Stimulated activated CD8-positive, alpha-beta memory T cell treated with anti-CD3 and anti-CD28 coated beads, Interleukin-4, amount 100 ng/mL, for 48 hours (primary cell): ENCODE measurements around the gene TMBIM6.
"Not testable (repeated sequence)": the region's sequence is repeated elsewhere in the genome, so short reads cannot be mapped to it uniquely, and the experiment has no call there.

Source experiments
- DNase-seq: peaks from one replicate; pipeline ENCODE4 v3.0.0-alpha.2; 2020

The TMBIM6 gene

DNA sequence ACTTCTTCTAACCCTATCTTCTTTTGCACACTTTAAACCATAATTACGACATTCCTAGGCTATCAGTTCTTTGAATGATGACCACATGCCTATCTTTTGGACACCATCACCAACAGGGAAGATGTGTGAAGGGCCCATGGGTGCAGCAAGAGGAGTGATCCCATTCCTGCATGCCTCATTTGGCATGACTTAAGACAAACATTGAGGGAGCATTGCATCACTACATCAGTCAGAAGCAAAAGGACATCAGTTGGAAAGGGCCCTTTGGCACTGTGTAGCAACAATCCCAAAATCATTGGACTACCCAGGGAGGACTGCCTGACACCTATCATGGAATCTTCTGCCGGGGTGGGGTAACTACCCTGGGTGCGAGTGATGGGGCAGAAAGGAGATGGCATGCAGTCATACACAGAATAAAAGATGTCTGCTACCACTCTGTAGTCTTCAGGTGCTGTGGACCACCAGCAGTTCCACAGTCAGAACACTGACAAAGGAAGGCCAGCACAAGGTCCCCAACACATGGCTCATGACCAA is 10.7 kb upstream of the TMBIM6 start:
- no peak for DNase-seq

DNA sequence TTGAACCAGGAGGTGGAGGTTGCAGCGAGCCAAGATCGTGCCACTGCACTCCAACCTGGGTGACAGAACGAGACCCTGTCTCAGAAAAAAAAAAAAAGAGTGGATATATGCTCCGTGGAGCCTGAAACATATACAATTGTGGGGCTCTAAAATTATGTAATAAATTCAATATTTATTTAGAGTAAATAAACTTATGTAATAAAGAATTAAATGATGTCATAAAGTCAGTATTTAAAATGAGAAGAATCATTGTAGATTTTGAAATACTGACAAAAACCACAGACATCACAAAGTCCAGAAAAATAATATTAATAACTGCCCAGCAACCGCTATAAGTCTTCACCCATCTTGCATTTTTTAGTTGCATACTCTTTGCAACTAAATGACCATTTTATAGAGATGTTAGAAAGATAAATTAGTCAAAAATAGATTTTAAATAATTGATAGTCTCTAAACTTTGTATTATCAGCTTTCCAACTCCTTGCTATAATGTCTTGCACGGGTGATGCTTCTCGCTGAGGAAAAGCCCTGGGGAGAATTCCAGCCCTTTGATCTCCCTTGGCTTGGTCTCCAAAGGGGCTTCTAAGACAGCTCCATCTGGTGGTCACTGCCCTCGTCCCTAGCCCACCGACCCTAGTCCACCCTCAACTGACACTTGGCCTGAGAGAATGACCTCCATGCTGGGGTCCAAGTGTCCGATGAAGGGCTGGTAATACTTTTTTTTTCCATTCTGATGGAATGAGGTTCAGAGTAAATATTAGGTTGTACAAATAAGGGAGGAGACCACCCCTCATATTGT is 7.9 kb upstream of the TMBIM6 start:
- no peak for DNase-seq

DNA sequence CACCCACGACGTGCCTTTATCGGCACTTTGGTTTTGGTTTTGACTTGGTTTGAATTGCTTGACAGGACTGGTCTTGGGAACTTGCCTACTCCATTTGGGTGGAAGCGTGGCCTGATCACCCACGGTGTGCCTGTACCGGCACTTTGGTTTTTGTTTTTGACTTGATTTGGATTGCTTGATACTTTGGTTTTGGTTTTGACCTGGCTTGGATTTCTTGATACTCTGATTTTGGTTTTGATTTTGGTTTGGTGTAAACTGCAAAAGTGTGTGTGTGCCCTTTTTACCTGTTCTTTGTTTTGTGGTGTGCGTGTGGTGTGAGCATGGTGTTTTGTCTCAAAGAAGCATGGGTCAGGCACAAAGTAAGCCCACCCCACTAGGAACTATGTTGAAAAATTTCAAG is 6.5 kb upstream of the TMBIM6 start:
- not testable (repeated sequence) for DNase-seq

DNA sequence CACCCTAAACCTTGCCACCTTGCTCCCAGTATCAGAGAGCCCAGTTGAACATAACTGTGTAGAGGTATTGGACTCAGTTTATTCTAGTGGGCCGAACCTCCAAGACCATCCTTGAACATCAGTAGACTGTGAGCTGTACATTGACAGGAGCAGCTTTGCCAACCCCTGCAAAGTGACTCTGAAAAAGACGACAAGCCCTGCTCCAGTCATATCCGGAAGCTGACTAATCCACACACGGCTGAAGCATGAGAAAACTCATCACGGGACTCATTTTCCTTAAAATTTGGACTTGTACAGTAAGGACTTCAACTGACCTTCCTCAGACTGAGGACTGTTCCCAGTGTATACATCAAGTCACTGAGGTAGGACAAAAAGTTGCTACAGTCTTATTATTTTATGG is 2.6 kb upstream of the TMBIM6 start:
- not testable (repeated sequence) for DNase-seq

DNA sequence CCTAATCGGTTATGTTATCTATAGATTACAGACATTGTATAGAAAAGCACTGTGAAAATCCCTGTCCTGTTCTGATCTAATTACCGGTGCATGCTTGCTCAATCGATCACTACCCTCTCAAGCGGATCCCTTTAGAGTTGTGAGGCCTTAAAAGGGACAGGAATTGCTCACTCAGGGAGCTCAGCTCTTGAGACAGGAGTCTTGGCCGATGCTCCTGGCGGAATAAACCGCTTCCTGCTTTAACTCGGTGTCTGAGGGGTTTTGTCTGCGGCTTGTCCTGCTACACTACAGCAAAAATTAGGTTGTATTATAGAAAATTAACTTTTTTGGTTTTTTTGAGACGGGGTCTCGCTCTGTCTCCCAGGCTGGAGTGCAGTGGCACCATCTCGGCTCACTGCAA is 1.1 kb upstream of the TMBIM6 start:
- DNase-seq, result not testable (repeated sequence)

DNA sequence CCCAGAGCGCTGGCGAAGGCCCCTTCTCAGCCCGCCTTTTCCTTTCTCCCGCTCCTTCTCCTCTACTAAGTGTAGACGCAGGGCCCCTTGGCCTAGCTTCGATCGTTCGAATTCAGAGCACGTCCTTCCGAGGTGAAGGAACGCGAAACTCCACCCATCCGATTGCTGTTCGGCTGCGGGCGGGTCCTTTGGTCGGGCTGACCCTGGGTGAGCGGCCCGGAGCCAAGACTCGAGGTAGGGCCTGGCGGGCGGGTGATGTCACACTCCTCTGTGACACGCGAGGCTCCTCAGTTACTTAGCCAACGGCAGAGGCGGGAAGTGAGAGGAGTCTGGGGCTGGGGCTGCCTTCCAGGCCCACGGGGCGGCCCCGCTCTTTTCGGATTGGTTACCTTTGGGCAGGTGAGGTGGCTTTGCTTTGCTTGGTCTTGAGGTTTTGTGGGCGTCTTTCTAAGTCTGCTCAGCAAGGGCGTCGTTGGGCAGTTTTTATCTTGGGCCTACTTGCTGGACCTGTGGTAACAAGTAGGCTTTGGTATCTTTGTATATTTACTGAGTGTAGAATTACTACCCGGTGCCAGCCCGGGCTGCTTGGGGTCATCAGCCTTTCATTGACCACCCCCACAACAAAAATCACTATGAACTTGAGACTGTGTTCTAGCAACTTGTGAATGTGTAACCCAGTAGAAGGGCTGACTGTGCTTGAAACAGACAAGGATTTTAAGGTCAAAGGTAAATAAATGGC is 694 bp downstream of the TMBIM6 start:
- peak; percentile 91 for DNase-seq

DNA sequence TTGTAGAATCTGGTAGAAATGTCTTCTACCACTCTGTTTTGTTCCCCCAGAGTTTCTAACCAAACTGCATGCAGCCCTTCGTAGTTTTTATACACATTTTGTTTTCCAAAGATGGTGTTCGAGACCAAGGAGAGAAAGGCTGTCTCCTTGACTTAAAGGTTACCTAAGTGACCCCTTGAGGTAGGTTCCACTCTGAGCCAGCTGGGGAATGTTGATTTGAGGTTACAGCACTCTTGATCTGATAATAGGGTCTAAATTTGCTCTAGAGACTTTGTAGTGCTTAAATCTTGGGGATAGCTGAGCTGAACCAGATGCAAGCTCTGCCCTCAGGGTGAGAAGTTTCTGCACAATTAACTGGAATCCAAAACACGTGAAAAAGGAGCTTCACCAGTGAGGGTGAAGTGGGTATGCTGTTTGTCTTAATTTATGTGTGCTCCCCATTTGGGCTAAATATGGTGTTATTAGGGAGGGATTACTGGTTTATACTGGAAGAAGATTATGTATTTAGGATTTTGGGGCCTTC is 3.1 kb downstream of the TMBIM6 start:
- no peak for DNase-seq

DNA sequence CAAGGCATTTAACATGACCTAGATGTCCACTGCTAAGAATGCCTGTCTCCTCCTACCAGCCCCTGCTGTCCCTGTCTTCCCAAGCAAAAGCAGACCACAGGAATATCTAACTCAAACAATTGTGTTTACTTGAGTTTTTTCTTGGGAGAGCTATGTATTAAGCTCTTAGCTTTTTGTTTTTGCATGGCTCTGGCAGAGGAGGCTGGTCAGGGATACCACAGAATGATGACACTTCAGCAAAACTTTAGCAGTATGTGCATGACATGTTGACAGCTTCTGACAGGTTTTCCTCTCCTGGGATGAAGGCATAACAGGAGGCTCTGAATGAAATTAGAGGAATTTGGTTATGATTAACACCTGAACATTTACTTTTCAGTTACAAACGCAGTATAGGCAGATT is 6.9 kb downstream of the TMBIM6 start:
- no peak for DNase-seq

DNA sequence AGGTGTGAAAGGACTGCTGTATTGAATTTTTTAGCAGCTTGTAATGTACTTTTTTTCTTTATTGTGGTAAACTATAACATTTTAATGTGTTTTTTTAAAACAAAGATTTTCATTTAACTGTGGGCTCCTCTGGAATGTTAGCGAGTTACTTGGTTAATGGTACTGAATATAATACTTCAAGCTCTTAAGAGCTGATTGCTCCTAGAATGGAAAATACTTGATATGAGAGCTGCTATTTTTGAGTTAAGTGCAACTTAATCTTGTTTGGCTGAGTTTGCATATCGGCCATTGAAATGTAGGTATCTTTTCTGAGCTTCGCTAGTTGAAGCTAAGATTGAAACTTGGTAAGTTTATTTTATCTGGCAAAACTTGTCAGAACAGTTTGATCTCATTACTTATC is 7.4 kb downstream of the TMBIM6 start:
- no peak for DNase-seq

DNA sequence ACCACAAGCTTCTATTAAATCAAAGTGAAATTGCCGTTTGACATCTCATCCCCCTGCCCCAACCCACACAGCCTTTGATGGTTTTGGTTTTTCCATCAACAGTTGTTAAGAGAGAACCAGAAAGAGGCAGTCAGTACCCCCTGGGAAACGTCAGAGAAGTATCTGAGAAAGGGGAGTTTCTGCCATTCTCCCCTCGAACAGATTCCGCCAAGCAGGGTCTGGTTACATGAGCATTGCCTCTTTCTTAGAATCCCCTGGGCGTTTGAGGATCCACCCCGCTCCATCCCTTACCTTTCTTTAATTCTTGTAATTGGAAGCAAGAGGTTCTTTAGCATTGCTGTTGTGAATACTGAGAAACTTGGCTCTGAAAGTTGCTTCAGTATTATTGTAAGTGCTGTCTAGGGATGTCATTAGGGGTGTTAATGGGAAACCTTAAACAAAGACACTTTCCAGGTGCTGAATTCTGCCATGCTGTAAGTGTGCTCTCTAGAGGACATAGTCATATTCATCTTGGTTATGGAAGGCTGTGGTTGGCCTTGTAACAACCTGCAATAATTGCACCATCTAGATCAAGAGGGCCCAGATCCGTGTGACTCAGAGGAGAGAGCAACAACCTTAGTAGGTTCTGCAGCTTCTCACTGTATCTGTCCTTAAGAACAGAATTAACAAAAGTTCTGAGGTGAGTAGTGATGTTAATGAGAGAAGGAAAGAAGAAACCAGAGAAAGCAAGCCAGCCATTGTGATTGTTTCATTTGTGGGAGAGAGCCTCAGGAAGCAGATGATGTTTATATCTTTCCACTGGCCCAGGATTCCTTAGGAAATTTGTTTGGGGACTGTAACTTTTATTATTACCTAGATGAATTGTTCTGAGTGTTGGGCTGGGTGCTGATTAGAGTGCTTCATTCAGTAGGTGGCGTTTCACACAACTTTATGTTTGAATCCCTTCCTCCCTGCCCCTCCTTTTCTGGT is 9.0 kb downstream of the TMBIM6 start:
- DNase-seq, result peak; percentile 69

DNA sequence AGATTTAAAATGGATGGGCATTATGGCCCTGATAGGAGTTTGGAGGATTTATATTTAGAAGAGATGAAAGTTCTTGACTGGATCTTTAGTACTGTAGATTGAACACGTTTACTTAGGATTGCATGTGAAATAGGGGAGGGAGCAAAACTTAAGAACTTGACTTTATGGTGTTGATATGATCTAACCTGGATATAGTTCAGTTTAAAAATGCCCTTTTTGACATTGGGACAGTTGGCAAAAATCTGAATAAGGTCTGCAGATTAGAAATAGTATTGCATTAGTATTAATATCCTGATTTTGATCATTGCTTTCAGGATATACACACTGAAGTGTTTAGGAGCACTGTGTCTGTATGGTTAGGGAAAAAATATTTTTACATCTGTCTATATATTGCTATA is 9.6 kb downstream of the TMBIM6 start:
- no peak for DNase-seq

DNA sequence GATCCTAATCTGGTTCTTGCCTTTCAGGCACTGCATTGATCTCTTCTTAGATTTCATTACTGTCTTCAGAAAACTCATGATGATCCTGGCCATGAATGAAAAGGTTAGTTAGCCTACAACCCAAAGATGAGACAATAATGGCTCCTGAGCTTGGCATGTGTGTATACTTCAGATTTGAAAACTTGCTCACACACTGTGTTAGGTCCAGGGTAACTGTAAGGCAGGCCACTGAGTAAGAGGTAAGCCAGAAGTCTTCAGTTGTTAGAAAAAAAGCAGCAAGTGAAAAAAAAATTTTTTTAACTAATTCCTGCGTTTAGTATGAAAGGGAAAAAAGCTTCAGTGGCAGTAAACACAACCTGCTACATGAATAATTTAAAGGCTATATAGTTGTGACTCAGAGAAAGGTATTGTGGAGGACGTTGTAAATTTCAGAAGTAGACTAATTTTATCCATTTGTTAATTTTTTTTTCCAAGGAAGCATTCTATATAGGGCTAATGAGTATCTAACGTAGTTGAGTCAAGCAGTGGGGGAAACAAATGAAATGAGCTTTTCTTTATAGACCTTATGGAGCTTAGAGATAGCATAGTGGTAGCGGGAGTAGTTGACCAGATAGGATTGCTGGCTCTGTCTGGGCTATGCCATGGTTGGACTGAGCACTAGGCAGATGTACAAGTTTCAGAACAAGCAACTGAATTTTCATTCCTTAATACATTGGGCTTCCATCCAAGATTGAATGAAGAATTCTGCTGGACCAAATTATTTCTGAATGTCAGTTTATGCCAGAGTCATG is 20.5 kb downstream of the TMBIM6 start:
- DNase-seq, result no peak

DNA sequence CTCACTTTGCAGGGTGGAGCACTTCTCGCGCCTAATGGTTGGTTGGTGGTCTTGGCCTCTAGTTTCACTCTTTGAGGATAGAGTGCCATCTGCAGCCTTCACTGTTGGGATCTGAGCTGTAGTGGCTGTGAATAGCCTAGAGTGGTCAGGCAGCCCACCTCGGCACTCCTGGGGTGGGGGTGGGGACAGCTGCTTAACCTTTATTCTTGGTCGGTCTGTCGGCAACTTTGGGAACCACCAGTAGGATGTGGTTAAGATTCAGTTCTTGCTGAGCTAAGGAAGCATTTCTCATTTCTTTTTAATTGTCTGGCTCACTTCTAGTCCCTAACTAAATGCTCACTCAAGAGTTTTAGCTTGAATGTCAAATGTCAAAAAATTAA is 21.1 kb downstream of the TMBIM6 start:
- peak; percentile 50 for DNase-seq

DNA sequence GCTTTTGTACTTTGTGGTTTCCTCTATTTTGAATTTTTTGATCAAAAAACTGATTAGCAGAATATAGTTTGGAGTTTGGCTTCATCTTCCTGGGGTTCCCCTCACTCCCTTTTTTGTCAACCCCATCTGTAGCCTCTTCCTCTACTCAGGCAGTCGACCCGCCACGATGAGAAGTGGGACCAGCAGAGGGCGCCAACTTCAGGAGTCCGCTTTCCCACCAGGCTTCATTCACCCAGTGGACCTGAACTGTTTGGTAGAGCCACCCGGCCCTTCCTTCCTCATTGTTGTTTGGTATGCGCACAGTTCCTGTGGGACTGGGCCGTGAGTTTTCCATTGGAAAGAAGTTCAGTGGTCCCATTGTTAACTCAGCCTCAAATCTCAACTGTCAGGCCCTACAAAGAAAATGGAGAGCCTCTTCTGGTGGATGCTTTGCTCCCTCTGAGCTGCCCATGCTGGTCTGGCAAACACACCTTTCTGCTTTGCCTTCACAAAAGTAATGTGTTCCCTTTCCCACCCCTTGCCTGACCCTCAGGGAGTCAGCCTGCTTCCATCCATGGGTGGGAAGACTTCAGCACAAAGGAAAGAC is 21.7 kb downstream of the TMBIM6 start:
- DNase-seq, result peak; percentile 90

DNA sequence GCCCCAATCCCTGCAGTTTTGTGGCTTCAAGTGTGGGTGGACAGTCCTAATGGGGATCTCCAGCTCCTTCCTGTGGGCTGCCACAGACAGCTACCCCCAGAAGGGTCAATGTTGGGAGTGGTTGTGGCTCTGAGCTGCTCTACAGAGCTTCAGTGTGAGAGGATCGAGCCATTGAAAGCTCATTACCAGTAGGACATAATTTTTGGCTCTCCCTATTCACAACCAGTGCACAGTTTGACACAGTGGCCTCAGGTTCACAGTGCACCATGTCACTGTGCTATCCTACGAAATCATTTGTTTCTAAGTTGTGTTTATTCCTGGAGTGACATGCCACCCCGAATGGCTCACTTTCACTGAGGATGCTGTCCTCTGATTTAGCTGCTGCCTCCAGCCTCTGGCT is 22.8 kb downstream of the TMBIM6 start:
- DNase-seq, result no peak

DNA sequence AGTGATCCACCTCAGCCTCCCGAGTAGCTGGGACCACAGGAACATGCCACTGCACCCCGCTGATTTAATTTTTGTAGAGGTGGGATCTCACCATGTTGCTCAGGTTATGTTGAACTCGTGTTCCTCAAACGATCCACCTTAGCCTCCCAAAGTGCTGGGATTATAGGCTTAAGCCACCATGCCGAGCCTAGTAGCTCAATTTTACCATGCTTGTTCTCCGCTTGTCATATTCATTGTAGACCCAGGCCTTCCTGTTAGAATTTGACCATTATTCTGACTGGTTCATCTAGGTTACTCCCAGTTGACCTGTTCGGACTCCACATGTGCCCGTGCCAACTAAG is 24.7 kb downstream of the TMBIM6 start:
- DNase-seq, result no peak

DNA sequence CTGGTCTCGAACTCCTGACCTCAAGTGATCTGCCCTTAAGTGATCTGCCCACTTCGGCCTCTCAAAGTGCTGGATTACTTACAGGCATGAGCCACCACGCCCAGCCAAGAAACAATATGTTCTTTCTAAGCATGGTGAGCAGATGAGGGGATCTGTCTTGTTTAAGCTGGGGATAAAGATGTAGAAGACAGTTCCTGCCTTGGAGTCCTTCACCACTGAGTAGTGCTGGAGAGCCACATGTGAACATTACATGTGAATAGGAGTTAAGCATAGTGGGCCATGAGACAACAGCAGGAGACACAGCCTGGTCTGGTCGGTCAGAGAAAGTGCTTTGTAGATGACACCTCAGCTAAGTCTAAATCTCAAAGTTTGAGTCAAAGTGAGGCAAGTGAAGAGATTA is 26.0 kb downstream of the TMBIM6 start:
- no peak for DNase-seq

DNA sequence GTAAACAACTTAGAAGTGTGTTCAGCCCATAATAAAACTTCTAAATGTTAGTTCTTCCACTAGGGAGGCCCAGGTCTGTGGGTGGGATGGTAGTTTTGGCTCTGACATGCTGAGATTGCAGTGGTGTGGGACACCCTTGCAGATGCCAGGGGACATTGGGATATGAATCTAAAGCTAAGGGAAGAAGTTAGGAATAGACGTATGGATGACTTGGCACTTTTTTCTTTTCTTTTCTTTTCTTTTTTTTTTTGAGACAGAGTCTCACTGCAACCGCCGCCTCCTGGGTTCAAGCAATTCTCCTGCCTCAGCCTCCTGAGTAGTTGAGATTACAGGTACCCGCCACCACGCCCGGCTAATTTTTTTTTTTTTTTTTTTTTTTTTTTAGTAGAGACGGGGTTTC is 31.7 kb downstream of the TMBIM6 start:
- not testable (repeated sequence) for DNase-seq

DNA sequence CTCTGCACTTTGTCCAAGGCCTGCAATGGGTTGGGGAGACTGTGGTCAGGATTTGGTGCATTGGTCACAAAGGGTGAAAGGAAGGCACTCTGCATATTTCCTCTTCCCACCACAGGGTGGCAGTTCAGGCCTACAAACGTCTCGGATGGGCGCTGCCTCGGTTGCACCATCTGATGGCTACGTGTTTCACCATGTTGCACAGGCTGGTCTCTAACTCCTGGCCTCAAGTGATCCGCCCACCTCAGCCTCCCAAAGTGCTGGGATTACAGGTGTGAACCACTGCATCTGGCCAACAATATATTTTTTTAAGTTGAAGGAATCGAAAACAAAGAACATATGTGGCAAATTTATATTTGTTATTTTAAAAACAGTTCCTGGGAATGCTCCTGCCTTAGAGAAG is 35.1 kb downstream of the TMBIM6 start:
- peak; percentile 73 for DNase-seq

DNA sequence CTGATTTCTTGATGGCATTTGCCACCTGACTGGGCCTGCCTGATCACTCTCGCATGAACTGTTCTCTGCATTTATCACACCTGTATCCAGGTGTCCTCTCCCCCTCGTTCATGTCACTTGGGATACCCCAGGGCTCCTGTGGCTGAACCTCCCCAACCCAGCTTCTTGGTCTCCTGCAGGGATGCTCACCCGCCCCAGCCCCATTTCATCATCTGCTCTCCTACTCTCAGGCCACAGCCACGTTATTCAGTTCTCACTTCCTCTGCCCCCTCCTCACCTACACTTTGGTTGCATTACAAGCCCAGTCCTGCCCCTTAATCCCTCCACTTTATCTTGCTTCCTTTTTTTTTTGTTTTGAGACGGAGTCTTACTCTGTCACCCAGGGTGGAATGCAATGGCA is 35.5 kb downstream of the TMBIM6 start:
- no peak for DNase-seq

DNA sequence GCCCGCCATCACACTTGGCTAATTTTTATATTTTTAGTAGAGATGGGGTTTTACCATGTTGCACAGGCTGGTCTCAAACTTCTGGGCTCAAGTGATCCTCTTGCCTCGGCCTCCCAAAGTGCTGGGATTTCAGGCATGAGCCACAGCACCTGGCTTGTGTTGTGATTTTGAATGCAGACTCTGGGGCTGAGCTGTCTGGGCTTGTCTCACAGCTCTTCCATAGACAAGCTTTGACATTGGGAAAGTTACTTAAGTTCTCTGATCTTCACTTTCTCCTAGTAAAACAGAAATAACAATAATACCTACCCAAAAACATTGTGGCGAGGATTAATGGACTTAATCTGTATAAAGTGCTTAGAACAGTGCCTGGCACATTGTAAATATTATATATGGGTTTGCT is 36.0 kb downstream of the TMBIM6 start:
- DNase-seq, result no peak
